AG09319 (cell line): ENCODE data around the gene ANKRD63.

ENCODE experiments used
- DNase-seq: peaks from one replicate; pipeline ENCODE4 v3.0.0-alpha.2; 2010; ENCODE audit warnings: low read depth; ENCODE audit errors: extremely low read depth
- TF ChIP-seq, protein P1 (sequence below): IDR thresholded peaks from 2 replicates; pipeline ENCODE4 v1.5.1; 2011; ENCODE audit warnings: low read depth, mild to moderate bottlenecking, inconsistent platforms, low read length, moderate library complexity

Gene ANKRD63

GRCh38 chr15:40245666-40246450 is 37.0 kb downstream of the ANKRD63 start:
- TF ChIP-seq, protein P1, sequence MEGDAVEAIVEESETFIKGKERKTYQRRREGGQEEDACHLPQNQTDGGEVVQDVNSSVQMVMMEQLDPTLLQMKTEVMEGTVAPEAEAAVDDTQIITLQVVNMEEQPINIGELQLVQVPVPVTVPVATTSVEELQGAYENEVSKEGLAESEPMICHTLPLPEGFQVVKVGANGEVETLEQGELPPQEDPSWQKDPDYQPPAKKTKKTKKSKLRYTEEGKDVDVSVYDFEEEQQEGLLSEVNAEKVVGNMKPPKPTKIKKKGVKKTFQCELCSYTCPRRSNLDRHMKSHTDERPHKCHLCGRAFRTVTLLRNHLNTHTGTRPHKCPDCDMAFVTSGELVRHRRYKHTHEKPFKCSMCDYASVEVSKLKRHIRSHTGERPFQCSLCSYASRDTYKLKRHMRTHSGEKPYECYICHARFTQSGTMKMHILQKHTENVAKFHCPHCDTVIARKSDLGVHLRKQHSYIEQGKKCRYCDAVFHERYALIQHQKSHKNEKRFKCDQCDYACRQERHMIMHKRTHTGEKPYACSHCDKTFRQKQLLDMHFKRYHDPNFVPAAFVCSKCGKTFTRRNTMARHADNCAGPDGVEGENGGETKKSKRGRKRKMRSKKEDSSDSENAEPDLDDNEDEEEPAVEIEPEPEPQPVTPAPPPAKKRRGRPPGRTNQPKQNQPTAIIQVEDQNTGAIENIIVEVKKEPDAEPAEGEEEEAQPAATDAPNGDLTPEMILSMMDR, result no peak

DNA sequence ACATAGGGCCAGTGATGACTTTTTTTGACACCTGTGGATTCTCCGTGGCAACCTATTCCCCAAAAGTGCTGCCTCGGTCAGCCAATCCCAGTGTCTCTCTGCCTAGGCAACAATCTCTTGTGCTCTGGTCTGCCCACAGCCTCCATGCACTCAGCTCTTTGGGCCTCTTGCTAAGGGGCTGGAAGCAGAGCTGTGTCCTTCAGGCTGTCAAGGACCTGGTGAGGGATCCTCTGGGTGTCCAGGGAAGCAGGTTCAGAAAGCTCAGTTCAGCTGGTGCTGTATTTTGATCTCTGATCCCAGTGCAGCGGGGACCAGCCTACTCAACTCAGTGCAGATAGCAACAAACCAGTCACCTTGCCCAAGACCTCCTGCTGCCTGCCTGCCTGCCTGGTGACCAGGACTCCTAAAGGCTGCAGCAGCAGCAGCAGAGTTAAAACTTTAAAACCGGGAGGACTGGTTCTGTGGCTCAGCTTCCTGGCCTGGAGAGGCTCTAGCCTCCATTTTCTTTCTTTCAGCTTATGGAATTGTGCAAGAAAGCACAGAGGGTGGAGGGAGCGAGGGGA is 37.8 kb downstream of the ANKRD63 start:
- TF ChIP-seq, protein P1, result no peak
- DNase-seq, result no peak

More at GRCh38 chr15:40245666-40246450, 37.0 kb downstream of the ANKRD63 start:
- DNase-seq, result no peak

GRCh38 chr15:40243126-40243810 is 39.6 kb downstream of the ANKRD63 start:
- TF ChIP-seq, protein P1, result no peak
- no peak for DNase-seq

GRCh38 chr15:40242601-40243000 is 40.3 kb downstream of the ANKRD63 start:
- TF ChIP-seq, protein P1, result no peak
- no peak for DNase-seq

- TF ChIP-seq, protein P1, result no peak
- DNase-seq, result no peak
Observed at GRCh38 chr15:40242213-40242599, 40.7 kb downstream of the ANKRD63 start.

- no peak for DNase-seq
- TF ChIP-seq, protein P1, result no peak
Observed at GRCh38 chr15:40241269-40242212, 41.3 kb downstream of the ANKRD63 start.
